ENCODE results near the gene ABCF1. TPM values are rescaled to one million over a fixed set of nuclear protein-coding genes. Genes with fewer than 3 reads are reported as not detected.

The ABCF1 gene
- total and polyA plus RNA-seq, 3 donors from 2014 or later, result 63.2 to 104 (median 67.1) TPM

GRCh38 chr6:30560930-30561329, 10.3 kb upstream of the ABCF1 start:
- WGBS, 2 donors, result 91 to 97% methylated on average over 3 of the region's 3 CpGs
- H3K27me3 ChIP-seq, result no peaks in the 10 kb centered on the region
- TF ChIP-seq POLR2A (IDR thresholded peaks at IDR 0.05) (no peak), CTCF (IDR thresholded peaks at IDR 0.05) (no peak)

GRCh38 chr6:30562470-30563425, 8.5 kb upstream of the ABCF1 start:
- H3K9me3 ChIP-seq, result no peaks in the 10 kb centered on the region
- TF ChIP-seq CTCF (IDR thresholded peaks at IDR 0.05) (no peak), POLR2A (IDR thresholded peaks at IDR 0.05) (no peak)
- H3K4me1 ChIP-seq, result peaks cover 9% of the 10 kb centered on the region
- no peak overlapping the region for H3K4me3 ChIP-seq
- 91 to 94% methylated on average over 14 of the region's 14 CpGs for WGBS, 2 donors
- intact Hi-C loops (cut with DNase I; ENCODE audit: low total_unique reads), result no loop called here
- DNase-seq, result no peak
- no peaks in the 10 kb centered on the region for H3K27me3 ChIP-seq
- H3K27ac ChIP-seq, result no peak overlapping the region
- H3K36me3 ChIP-seq (ENCODE audit: low read depth, missing control alignments), result no peaks in the 10 kb centered on the region

More at GRCh38 chr6:30560930-30561329, 10.3 kb upstream of the ABCF1 start:
- H3K4me3 ChIP-seq, result no peak overlapping the region
- intact Hi-C loops (cut with DNase I; ENCODE audit: low total_unique reads), result no loop called here
- no peaks in the 10 kb centered on the region for H3K36me3 ChIP-seq (ENCODE audit: low read depth, missing control alignments)
- no peak overlapping the region for H3K27ac ChIP-seq
- DNase-seq, result no peak
- H3K9me3 ChIP-seq, result no peaks in the 10 kb centered on the region
- H3K4me1 ChIP-seq, result peaks cover 11% of the 10 kb centered on the region

GRCh38 chr6:30564114-30564513, 7.1 kb upstream of the ABCF1 start:
- H3K27ac ChIP-seq, result no peak overlapping the region
- no peaks in the 10 kb centered on the region for H3K27me3 ChIP-seq
- 94 to 96% methylated on average over 1 of the region's 1 CpG for WGBS, 2 donors
- no peaks in the 10 kb centered on the region for H3K36me3 ChIP-seq (ENCODE audit: low read depth, missing control alignments)
- intact Hi-C loops (cut with DNase I; ENCODE audit: low total_unique reads), result no loop called here
- no peaks in the 10 kb centered on the region for H3K4me1 ChIP-seq
- H3K4me3 ChIP-seq, result no peak overlapping the region
- TF ChIP-seq CTCF (IDR thresholded peaks at IDR 0.05) (no peak), POLR2A (IDR thresholded peaks at IDR 0.05) (no peak)
- H3K9me3 ChIP-seq, result no peaks in the 10 kb centered on the region
- DNase-seq, result no peak

GRCh38 chr6:30565772-30566171, 5.5 kb upstream of the ABCF1 start:
- Histone ChIP-seq H3K4me3 (no peak overlapping the region), H3K36me3 (ENCODE audit: low read depth, missing control alignments) (no peaks in the 10 kb centered on the region), H3K27ac (no peak overlapping the region), H3K9me3 (no peaks in the 10 kb centered on the region), H3K27me3 (no peaks in the 10 kb centered on the region), H3K4me1 (no peaks in the 10 kb centered on the region)
- intact Hi-C loops (cut with DNase I; ENCODE audit: low total_unique reads), result no loop called here
- no peak for DNase-seq
- no peak for TF ChIP-seq POLR2A (IDR thresholded peaks at IDR 0.05)
- no peak for TF ChIP-seq CTCF (IDR thresholded peaks at IDR 0.05)
